ENCODE results near the gene PYROXD2. TPM values are rescaled to one million over a fixed set of nuclear protein-coding genes. Genes with fewer than 3 reads are reported as not detected.

Gene PYROXD2
- total RNA-seq, 2 experiments from 2014 or later, result 8.5 to 9.8 TPM

- no peak overlapping the region for H3K4me3 Mint-ChIP-seq
- H3K27ac Mint-ChIP-seq, result no peak overlapping the region
- no peak overlapping the region for H3K4me3 ChIP-seq (ENCODE audit: low read length)
- H3K4me1 Mint-ChIP-seq (ENCODE audit: low read depth), result peaks cover 19% of the 10 kb centered on the region
- H3K27me3 Mint-ChIP-seq, result no peaks in the 10 kb centered on the region
- no peaks in the 10 kb centered on the region for H3K9me3 Mint-ChIP-seq
- ChIA-PET POLR2A (no interaction called here), CTCF (no interaction called here)
- H3K4me1 ChIP-seq (ENCODE audit: insufficient read depth, low read length), result peaks cover 25% of the 10 kb centered on the region
- intact Hi-C loops (cut with DNase I, micrococcal nuclease), result no loop called here
- H3K36me3 Mint-ChIP-seq (ENCODE audit: low read depth), result peaks cover 24% of the 10 kb centered on the region
- peaks cover 10% of the 10 kb centered on the region for H3K36me3 ChIP-seq (ENCODE audit: insufficient read depth, low read length)
- H3K27me3 ChIP-seq (ENCODE audit: control insufficient read depth in 1 of 2, insufficient read depth in 2 of 2, low read length in 2 of 2), result no peaks in the 10 kb centered on the region
- no peak for DNase-seq
- no peak overlapping the region for H3K27ac ChIP-seq (ENCODE audit: low read depth in 1 of 2, low read length in 2 of 2)
- TF ChIP-seq CTCF (IDR thresholded peaks at IDR 0.05), result no peak
- ATAC-seq (ENCODE audit: poor library complexity), result no peak
- H3K9me3 ChIP-seq (ENCODE audit: control insufficient read depth in 1 of 2, insufficient read depth in 1 of 2, low read length in 2 of 2), result no peaks in the 10 kb centered on the region
These were observed 20.0 kb downstream of the PYROXD2 start for GRCh38 chr10:98394851-98395440.

- peaks cover 27% of the 10 kb centered on the region for H3K4me1 ChIP-seq (ENCODE audit: insufficient read depth, low read length)
These were observed 23.4 kb downstream of the PYROXD2 start for GRCh38 chr10:98391578-98391991.

GRCh38 chr10:98391065-98391464 is 23.9 kb downstream of the PYROXD2 start:
- no peaks in the 10 kb centered on the region for H3K9me3 Mint-ChIP-seq

More at GRCh38 chr10:98391578-98391991, 23.4 kb downstream of the PYROXD2 start:
- CTCF ChIA-PET, result no interaction called here
- Mint-ChIP-seq H3K27ac (no peak overlapping the region), H3K9me3 (no peaks in the 10 kb centered on the region), H3K27me3 (no peaks in the 10 kb centered on the region), H3K36me3 (ENCODE audit: low read depth) (peaks cover 13% of the 10 kb centered on the region), H3K4me3 (no peak overlapping the region), H3K4me1 (ENCODE audit: low read depth) (peaks cover 19% of the 10 kb centered on the region)
- ATAC-seq (ENCODE audit: poor library complexity), result no peak
- DNase-seq, result peak in 2 of 14 experiments; percentile 6 to 64
- POLR2A ChIA-PET, result no interaction called here
- Histone ChIP-seq H3K27ac (ENCODE audit: low read depth in 1 of 2, low read length in 2 of 2) (no peak overlapping the region), H3K4me3 (ENCODE audit: low read length) (no peak overlapping the region), H3K27me3 (ENCODE audit: control insufficient read depth in 1 of 2, insufficient read depth in 2 of 2, low read length in 2 of 2) (no peaks in the 10 kb centered on the region), H3K36me3 (ENCODE audit: insufficient read depth, low read length) (peaks cover 6% of the 10 kb centered on the region), H3K9me3 (ENCODE audit: control insufficient read depth in 1 of 2, insufficient read depth in 1 of 2, low read length in 2 of 2) (no peaks in the 10 kb centered on the region)
- intact Hi-C loops (cut with DNase I, micrococcal nuclease), result no loop called here
- TF ChIP-seq CTCF (IDR thresholded peaks at IDR 0.05), result no peak

More at GRCh38 chr10:98391065-98391464, 23.9 kb downstream of the PYROXD2 start:
- H3K9me3 ChIP-seq (ENCODE audit: control insufficient read depth in 1 of 2, insufficient read depth in 1 of 2, low read length in 2 of 2), result no peaks in the 10 kb centered on the region
- peaks cover 6% of the 10 kb centered on the region for H3K36me3 ChIP-seq (ENCODE audit: insufficient read depth, low read length)
- Mint-ChIP-seq H3K4me3 (peak overlapping the region; percentile 65), H3K36me3 (ENCODE audit: low read depth) (peaks cover 8% of the 10 kb centered on the region), H3K4me1 (ENCODE audit: low read depth) (peaks cover 19% of the 10 kb centered on the region), H3K27me3 (no peaks in the 10 kb centered on the region), H3K27ac (no peak overlapping the region)
- POLR2A ChIA-PET, result no interaction called here
- H3K27ac ChIP-seq (ENCODE audit: low read depth in 1 of 2, low read length in 2 of 2), result no peak overlapping the region
- H3K27me3 ChIP-seq (ENCODE audit: control insufficient read depth in 1 of 2, insufficient read depth in 2 of 2, low read length in 2 of 2), result no peaks in the 10 kb centered on the region
- CTCF ChIA-PET, result no interaction called here
- peak in 2 of 14 experiments; percentile 7 to 48 for DNase-seq
- TF ChIP-seq CTCF (IDR thresholded peaks at IDR 0.05), result no peak
- peak overlapping the region; percentile 16 for H3K4me3 ChIP-seq (ENCODE audit: low read length)
- no peak for ATAC-seq (ENCODE audit: poor library complexity)
- H3K4me1 ChIP-seq (ENCODE audit: insufficient read depth, low read length), result peaks cover 27% of the 10 kb centered on the region
- intact Hi-C loops (cut with DNase I, micrococcal nuclease), result no loop called here
